H1 (cell line): Measurements from ENCODE around the gene MX1. TPM values are rescaled to one million over a fixed set of nuclear protein-coding genes. Genes with fewer than 3 reads are reported as not detected.

Experiments used
- CBX8 ChIP-seq: fragments of 300-800, 300-1000 bp; sonication (generic); IDR thresholded peaks from 2 replicates; pipeline ENCODE4 v1.7.1; 2016; ENCODE audit warnings: low read depth, low read length, borderline replicate concordance
- NANOG ChIP-seq: IDR thresholded peaks from 2 replicates; pipeline ENCODE4 v1.6.1; 2011; ENCODE audit warnings: low read length, low read depth, mild to moderate bottlenecking, inconsistent platforms; ENCODE audit not compliant: insufficient read depth, poor library complexity, severe bottlenecking
- RXRA ChIP-seq: IDR thresholded peaks from 2 replicates; pipeline ENCODE4 v1.6.1; 2011; ENCODE audit warnings: low read depth, mild to moderate bottlenecking, low read length, moderate library complexity; ENCODE audit not compliant: insufficient read depth
- TEAD4 ChIP-seq: IDR thresholded peaks from 2 replicates; pipeline ENCODE4 v1.6.1; 2012; ENCODE audit warnings: low read depth, low read length, inconsistent platforms, mixed read lengths
- polyA plus RNA-seq, 7 experiments: library from polyadenylated mRNA; depleted of rRNA in 3 of 7; stranded (reverse) in 5 of 7; unstranded in 2 of 7; fragments of >200 nt in 5 of 7; fragments of 200-250 nt in 2 of 7; gene quantifications; 1 replicate in 5 of 7; 2 replicates in 1 of 7; 4 replicates in 1 of 7; pipeline versions ENCODE4 v1.2.1 to v1.2.3, GENCODE V29; 2011 to 2013; ENCODE audit warnings: missing spikeins in 2 of 7, mixed read lengths in 2 of 7
- total RNA-seq: library from RNA; stranded (reverse); fragmentation: NEBNext Ultra II Directional; extraction: Animal tissue kit (Norgen Biotek cat#: 25700); gene quantifications from 2 replicates; pipeline ENCODE4 v1.2.1, GENCODE V29; 2021
- TF ChIP-seq, protein P1 (sequence below): IDR thresholded peaks from 2 replicates; pipeline ENCODE4 v1.6.1; 2011; ENCODE audit warnings: low read depth, mild to moderate bottlenecking, low read length; ENCODE audit not compliant: insufficient read depth

The MX1 gene
- total and polyA plus RNA-seq, 2 of the 8 experiments (the other 6 are each of a cell fraction or from before 2014, with no cell fraction given): 3.8 to 5.7 TPM

DNA sequence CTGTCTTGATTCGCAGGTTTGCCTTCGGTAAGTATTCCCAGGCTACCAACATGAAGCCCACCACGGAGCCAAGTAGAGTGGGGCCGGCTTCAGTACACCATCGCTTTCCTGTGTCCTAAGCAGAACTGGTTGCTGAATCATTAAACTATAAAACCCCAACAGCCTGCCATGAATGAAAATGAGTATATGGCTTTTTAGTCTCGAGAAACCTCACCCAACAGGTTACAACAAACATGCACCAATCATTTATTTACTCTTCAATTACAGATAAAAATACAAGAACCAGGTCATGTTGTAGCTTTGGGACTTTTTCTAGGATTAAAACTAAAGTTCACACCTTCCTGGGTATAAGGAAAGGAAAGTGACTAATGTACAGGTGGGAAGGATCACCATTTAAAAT, 74.3 kb downstream of the MX1 start (continued):
- TF ChIP-seq CBX8: no peak
- no peak for TF ChIP-seq NANOG
- no peak for TF ChIP-seq TEAD4
- TF ChIP-seq RXRA: no peak
- TF ChIP-seq, protein P1, sequence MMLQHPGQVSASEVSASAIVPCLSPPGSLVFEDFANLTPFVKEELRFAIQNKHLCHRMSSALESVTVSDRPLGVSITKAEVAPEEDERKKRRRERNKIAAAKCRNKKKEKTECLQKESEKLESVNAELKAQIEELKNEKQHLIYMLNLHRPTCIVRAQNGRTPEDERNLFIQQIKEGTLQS: no peak
